MM.1S (cell line): Measurements from ENCODE around the gene UTS2R.
"Not testable (repeated sequence)": the region's sequence is repeated elsewhere in the genome, so short reads cannot be mapped to it uniquely, and the experiment has no call there.

Source experiments
- DNase-seq: peaks from one replicate; pipeline ENCODE4 v3.0.0-alpha.2; 2015
- H2AFZ ChIP-seq: fragments of 300-600 bp; sonication (generic); 2 replicates; pipeline ENCODE4 v1.6.0; 2016; ENCODE audit warnings: antibody characterized with exemption, low read length
- H3F3A ChIP-seq: fragments of 300-600 bp; sonication (generic); 2 replicates; pipeline ENCODE4 v1.6.1; 2016; ENCODE audit warnings: mild to moderate bottlenecking, antibody characterized with exemption, low read length, moderate library complexity, mixed read lengths; ENCODE audit not compliant: insufficient read depth
- H3K27ac ChIP-seq: fragments of 300-600 bp; sonication (generic); 2 replicates; pipeline ENCODE4 v1.5.1; 2016; ENCODE audit warnings: mild to moderate bottlenecking, low read length
- H3K27me3 ChIP-seq: fragments of 300-600 bp; sonication (generic); replicated peaks from 2 replicates; pipeline ENCODE4 v1.6.0; 2016; ENCODE audit warnings: low read length; ENCODE audit not compliant: insufficient read depth
- H3K36me3 ChIP-seq: fragments of 300-600 bp; sonication (generic); replicated peaks from 2 replicates; pipeline ENCODE4 v1.6.1; 2016; ENCODE audit warnings: mild to moderate bottlenecking, low read length, mixed read lengths; ENCODE audit not compliant: insufficient read depth
- H3K4me1 ChIP-seq: fragments of 300-600 bp; sonication (generic); 2 replicates; pipeline ENCODE4 v1.6.1; 2016; ENCODE audit warnings: low read length, mixed read lengths
- H3K4me2 ChIP-seq: fragments of 300-600 bp; sonication (generic); 2 replicates; pipeline ENCODE4 v1.6.0; 2016; ENCODE audit warnings: low read depth, low read length
- H3K4me3 ChIP-seq: fragments of 300-600 bp; sonication (generic); 2 replicates; pipeline ENCODE4 v1.5.1; 2016; ENCODE audit warnings: low read length, mixed read lengths
- H3K79me2 ChIP-seq: fragments of 300-600 bp; sonication (generic); 2 replicates; pipeline ENCODE4 v1.6.1; 2016; ENCODE audit warnings: mixed run types, low read length, mixed read lengths
- H3K9ac ChIP-seq: fragments of 300-600 bp; sonication (generic); 2 replicates; pipeline ENCODE4 v1.6.1; 2016; ENCODE audit warnings: low read length, mixed read lengths
- H3K9me2 ChIP-seq: fragments of 300-600 bp; sonication (generic); replicated peaks from 2 replicates; pipeline ENCODE4 v1.6.1; 2016; ENCODE audit warnings: mild to moderate bottlenecking, low read length, mixed read lengths; ENCODE audit not compliant: insufficient read depth
- H3K9me3 ChIP-seq: fragments of 300-600 bp; sonication (generic); replicated peaks from 2 replicates; pipeline ENCODE4 v1.6.1; 2016; ENCODE audit warnings: mild to moderate bottlenecking, low read length, mixed read lengths; ENCODE audit not compliant: insufficient read depth
- H4K20me1 ChIP-seq: fragments of 300-600 bp; sonication (generic); 2 replicates; pipeline ENCODE4 v1.6.1; 2016; ENCODE audit warnings: mild to moderate bottlenecking, low read length, moderate library complexity, mixed read lengths; ENCODE audit not compliant: insufficient read depth
- CTCF ChIP-seq: fragments of 300-600 bp; sonication (generic); IDR thresholded peaks from 2 replicates; pipeline ENCODE4 v1.5.1; 2016; ENCODE audit warnings: antibody characterized with exemption, low read length, mixed read lengths
- EZH2 ChIP-seq: fragments of 300-600 bp; sonication (generic); optimal IDR thresholded peaks from 2 replicates; pipeline ENCODE3; 2017; ENCODE audit warnings: low read depth, mild to moderate bottlenecking, antibody characterized with exemption, low read length, mixed read lengths
- EZH2phosphoT487 ChIP-seq: fragments of 300-600 bp; sonication (generic); IDR thresholded peaks from 2 replicates; pipeline ENCODE4 v1.6.1; 2018; ENCODE audit warnings: antibody characterized with exemption, low read length

The UTS2R gene

GRCh38 chr17:82372249-82373071 lies 895 bp downstream of the UTS2R start:
- no peak for DNase-seq
- H3K27ac ChIP-seq = no peak overlapping the region
- H3K4me3 ChIP-seq = no peak overlapping the region

GRCh38 chr17:82373072-82373452 lies 1.5 kb downstream of the UTS2R start:
- H3K4me2 ChIP-seq, H2AFZ ChIP-seq, H3K79me2 ChIP-seq, H3K4me3 ChIP-seq, H3K9me2 ChIP-seq, DNase-seq, H3K27me3 ChIP-seq, H3K36me3 ChIP-seq, H3K9ac ChIP-seq, H3K9me3 ChIP-seq, H4K20me1 ChIP-seq, H3K27ac ChIP-seq: not testable (repeated sequence)
- Histone ChIP-seq H3K4me1 (peaks cover 16% of the 10 kb centered on the region), H3F3A (peaks cover 11% of the 10 kb centered on the region; the same call in 1 of the 2 replicates)

More at GRCh38 chr17:82372249-82373071, 895 bp downstream of the UTS2R start:
- Histone ChIP-seq H3K4me2 (no peak overlapping the region), H3F3A (peaks cover 11% of the 10 kb centered on the region; the same call in 1 of the 2 replicates), H3K9me3 (no peaks in the 10 kb centered on the region), H3K4me1 (peaks cover 16% of the 10 kb centered on the region), H4K20me1 (no peaks in the 10 kb centered on the region), H3K27me3 (no peaks in the 10 kb centered on the region), H3K9me2 (no peaks in the 10 kb centered on the region), H3K79me2 (no peaks in the 10 kb centered on the region), H3K36me3 (no peaks in the 10 kb centered on the region), H3K9ac (no peak overlapping the region), H2AFZ (no peak overlapping the region)
- TF ChIP-seq EZH2phosphoT487 (no peak), EZH2 (no peak), CTCF (no peak)

GRCh38 chr17:82373731-82374625 lies 2.4 kb downstream of the UTS2R start:
- no peak overlapping the region for H3K9ac ChIP-seq
- TF ChIP-seq CTCF (no peak), EZH2phosphoT487 (no peak), EZH2 (no peak)
- no peaks in the 10 kb centered on the region for H3K9me3 ChIP-seq
- H3K9me2 ChIP-seq = no peaks in the 10 kb centered on the region
- no peaks in the 10 kb centered on the region for H4K20me1 ChIP-seq
- peaks cover 16% of the 10 kb centered on the region for H3K4me1 ChIP-seq
- no peak overlapping the region for H3K4me2 ChIP-seq
- H3K27me3 ChIP-seq = no peaks in the 10 kb centered on the region; the same call in 1 of the 2 replicates
- H3K36me3 ChIP-seq = no peaks in the 10 kb centered on the region
- no peak overlapping the region for H3K4me3 ChIP-seq
- no peak overlapping the region for H3K27ac ChIP-seq
- DNase-seq = no peak
- H3F3A ChIP-seq = peaks cover 11% of the 10 kb centered on the region; the same call in 1 of the 2 replicates
- no peaks in the 10 kb centered on the region for H3K79me2 ChIP-seq
- no peak overlapping the region for H2AFZ ChIP-seq
